Cardiac fibroblast (primary cell): ENCODE measurements around the gene TPM2.

Source experiments
- DNase-seq, 2 donors: peaks; one replicate each; pipeline versions ENCODE4 v3.0.0 to v3.0.0-alpha.2; 2010; ENCODE audit warnings: low read depth in 2 of 2
- H3K4me3 ChIP-seq, 2 donors: replicated peaks in 1 of 2; 1 replicate in 1 of 2; 2 replicates in 1 of 2; pipeline ENCODE4 v1.5.1; 2011; ENCODE audit warnings: low read depth in 2 of 2, low read length in 2 of 2, mild to moderate bottlenecking in 2 of 2, moderate library complexity in 1 of 2
- CTCF ChIP-seq: IDR thresholded peaks from one replicate; pipeline ENCODE4 v1.5.1; 2011; ENCODE audit warnings: low read depth, mild to moderate bottlenecking, low read length, inconsistent platforms

Gene TPM2

GRCh38 chr9:35685506-35685905, 4.2 kb downstream of the TPM2 start:
- H3K4me3 ChIP-seq, result no peak overlapping the region
- no peak for TF ChIP-seq CTCF
- DNase-seq, result no peak

DNA sequence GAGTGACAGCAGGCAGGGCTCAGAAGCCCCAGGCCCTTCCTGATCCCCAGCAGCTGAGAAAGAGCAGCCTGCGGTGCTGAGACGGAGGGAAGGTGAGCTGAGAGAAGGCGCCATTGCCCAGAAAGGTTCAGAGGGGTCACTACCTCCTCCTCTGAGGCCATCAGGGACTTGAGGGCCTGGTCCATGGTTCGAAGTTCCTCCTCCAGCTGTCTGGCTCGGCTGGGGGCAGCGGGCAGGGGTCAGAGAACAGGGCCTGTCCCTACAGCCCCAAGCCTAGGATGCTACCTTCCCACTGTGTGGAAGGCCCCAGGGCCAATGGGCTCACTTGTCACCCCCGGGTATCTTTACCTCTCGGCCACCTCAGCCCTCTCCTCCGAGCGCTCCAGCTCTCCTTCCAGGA, 4.8 kb downstream of the TPM2 start:
- no peak overlapping the region for H3K4me3 ChIP-seq
- no peak for DNase-seq
- TF ChIP-seq CTCF, result no peak

GRCh38 chr9:35683323-35683722, 6.4 kb downstream of the TPM2 start:
- TF ChIP-seq CTCF, result no peak
- DNase-seq, result no peak
- H3K4me3 ChIP-seq, result no peak overlapping the region

DNA sequence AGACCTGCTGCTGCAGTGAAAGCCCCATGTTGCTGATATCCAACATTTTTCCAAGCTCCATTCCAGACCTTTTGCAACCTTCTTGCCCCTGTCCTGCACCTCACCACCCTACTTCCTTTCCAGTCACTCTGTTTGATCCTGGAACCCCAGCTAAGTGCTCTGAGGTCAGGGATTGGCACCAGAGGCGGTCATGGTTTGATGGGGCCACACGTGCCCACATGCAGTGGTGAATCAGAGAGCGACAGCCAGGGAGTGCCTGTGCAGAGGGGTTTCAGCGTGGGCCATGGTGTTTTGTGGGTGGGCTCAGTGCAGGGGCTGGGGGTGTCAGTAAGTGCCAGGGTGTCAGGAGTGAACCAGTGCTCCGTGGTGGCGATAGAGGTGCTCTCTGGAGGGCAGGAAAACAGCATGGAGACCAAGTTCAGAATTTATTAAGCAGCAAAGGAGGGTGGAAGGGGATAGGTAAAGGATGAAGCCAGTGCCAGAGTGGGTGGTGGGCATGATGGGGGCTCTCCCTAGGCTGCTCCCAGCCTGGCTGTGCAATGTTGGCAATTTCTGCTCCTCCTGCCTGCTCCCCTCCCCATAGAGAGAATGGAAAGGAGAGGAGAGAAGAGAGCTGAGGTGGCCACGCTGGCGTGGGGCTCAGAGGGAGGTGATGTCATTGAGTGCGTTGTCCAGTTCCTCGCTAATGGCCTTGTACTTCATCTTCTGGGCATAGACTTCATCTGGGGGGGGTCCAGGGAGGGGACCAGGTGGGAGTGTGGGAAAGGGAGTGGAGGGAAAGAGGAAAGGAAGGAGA, 7.0 kb downstream of the TPM2 start:
- no peak for TF ChIP-seq CTCF
- DNase-seq, result no peak
- no peak overlapping the region for H3K4me3 ChIP-seq

DNA sequence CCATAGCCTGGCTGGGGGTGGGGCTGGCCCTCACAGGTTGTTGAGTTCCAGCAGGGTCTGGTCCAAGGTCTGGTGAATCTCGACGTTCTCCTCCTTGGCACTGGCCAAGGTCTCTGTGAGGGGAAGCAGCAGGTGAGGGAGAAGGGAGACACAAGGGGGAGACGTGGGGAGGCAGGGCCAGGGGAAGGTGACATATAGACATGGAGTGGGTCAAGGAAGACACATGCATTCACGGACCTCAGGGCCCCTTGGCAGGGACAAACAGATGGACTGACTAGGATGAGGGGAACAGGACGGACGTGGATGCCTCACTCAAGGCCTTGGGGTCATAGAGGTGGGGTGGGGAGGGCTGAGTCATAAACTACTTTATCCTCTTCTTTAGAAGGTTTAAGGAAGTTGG, 7.7 kb downstream of the TPM2 start:
- peak in 1 of 2 donors; percentile 28 for DNase-seq
- H3K4me3 ChIP-seq, result no peak overlapping the region
- TF ChIP-seq CTCF, result no peak

DNA sequence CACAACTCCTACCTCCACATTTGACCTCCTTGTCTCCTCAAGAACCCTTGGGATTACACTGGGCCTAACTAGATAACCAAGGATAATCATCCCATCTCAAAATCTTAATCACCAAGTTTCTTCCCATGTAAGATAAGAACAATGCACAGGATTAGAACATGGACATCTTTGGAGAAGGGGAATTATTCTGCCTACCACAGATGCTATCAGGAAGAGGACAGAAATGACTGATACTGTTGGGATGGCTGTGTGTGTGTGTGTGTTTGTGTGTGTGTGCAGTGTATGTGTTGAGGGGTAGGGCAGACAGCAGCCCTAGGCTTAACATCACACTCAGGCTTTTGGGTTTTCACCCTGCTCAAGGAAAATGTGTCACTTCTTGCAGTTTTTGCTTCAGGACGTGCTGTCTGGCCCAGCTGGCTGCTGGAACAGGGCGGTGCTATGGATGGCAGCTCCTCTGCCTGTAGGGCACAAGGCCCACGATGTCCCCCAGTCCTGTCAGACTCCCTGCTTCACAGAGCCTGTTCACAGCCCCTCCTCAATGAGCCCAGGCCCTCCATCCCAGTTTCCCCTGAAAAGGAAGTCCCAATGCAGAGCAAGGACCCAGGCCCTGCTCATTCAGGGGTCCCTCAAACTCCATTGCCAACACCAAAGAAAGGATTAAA, 8.3 kb downstream of the TPM2 start:
- H3K4me3 ChIP-seq, result no peak overlapping the region
- TF ChIP-seq CTCF, result no peak
- DNase-seq, result peak; percentile 35 to 42
